ENCODE results near the gene MROH9.
"Not testable (repeated sequence)": the region's sequence is repeated elsewhere in the genome, so short reads cannot be mapped to it uniquely, and the experiment has no call there.

The MROH9 gene, protein sequence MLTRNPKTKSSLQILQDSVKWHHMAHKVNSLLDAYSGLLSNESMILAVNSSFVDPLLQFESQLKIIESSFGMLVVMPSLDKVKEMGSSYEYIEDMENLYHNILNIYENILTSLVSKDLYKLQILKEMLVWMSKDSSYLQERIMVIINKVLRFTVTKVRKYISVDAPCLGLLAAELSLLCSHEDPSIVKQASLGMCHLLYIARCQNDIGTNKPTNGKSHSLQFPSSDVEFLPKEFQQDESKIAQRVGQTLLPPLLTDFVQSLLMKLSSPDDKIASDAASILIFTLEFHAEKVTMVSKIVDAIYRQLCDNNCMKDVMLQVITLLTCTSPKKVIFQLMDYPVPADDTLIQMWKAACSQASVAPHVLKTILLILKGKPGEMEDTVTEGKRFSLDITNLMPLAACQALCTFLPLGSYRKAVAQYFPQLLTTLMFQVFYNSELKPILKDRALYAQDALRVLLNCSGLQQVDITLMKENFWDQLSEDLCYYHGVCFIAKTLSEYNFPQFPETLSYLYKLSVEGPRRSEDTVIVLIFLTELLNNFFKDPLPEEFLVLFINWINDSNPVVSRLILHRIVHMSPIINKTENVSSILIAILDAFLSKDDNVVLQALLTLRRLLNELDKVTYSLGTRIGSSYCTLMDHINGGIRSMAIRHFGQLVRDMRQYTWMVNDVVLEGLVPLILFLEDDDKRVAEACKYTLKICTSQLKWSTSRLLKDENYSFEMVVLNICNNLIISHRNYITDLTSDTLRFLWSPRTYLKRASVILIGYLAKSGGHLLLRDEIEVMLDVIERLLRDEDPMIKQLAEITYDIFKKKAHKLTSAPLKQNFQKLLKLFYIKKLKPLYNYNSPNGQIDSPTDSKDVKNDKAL

DNA sequence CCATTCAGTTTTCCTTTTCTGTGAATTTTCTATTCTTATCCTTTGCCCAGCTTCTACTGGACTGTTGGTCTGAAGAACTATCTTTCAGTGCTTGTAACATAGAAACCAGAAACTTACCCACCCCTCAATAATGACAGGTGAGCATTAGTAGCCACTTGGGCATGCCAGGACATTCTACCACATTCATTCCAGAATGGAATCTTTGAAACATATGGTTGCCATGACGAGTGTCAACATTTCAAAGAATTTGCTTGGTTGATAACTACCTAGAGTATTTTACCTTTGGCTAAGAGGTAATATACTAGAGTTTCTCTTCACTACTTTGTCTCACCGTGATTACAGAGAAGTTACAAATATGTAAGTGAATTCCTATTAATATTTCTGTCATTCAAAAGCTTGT, at the start of gene MROH9:
TSS of gene MROH9 (plus strand) at position 304 of the 400 bp plus-strand sequence. CDS start 10,023 bp downstream, outside the sequence.
- DNase-seq (ENCODE audit: low read depth): no peak

DNA sequence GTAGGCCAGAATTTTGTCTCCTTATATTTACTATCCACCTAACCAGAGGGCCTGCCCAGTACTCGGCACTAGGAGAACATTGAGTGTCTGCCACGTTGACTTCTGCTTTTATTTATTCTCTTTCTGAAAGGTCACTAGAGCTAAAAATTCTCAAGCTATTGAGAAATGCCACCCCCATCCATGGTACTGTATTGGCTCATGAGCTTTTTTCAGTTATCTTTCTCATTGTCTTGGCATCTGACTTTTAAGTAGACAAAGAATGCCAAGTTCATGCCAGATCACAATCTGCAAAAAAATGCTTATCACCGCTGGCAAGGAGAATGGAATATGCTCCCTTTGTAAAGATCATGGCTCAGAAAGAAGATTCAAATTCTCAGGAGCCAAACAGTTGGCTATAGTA, 49.8 kb upstream of the MROH9 start:
- no peak for DNase-seq (ENCODE audit: low read depth)

DNA sequence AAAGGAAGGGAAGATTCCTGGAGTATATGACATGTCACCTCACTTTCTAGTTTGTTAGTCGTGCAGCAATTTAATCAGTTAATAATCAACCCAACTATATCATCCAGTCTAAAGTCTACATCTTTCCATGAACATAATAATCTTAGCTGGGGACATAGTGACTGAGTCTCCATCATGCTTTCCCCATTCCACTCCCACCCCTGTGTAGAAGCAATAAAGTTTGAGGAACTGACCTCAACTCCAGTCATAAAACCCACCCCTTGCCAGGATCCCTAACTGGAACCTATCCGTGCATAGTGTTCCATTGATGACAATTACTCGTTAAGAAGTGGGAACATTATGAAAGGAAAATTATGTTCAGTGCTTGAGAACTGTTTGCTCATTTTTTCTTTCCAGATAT, 48.9 kb upstream of the MROH9 start:
- DNase-seq (ENCODE audit: low read depth): no peak

DNA sequence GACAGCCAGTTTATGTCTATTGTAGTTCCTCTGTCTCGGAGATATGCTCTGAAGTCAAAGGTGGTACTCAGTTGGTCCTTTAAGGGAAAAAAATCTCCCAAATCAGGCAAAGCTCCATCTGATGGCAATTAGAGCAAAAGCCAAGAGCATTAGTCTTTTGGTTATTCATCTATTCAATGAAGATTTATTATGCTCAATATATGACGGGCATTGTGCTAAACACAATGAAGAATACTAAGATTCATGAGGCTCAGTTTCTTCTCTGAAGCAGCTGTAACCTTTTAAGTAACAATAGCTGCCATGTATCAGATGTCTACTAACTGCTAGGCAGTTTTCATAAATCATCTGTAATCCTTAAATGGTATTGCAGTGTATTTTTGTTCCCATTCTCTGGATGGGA, 47.6 kb upstream of the MROH9 start:
- no peak for DNase-seq (ENCODE audit: low read depth)

DNA sequence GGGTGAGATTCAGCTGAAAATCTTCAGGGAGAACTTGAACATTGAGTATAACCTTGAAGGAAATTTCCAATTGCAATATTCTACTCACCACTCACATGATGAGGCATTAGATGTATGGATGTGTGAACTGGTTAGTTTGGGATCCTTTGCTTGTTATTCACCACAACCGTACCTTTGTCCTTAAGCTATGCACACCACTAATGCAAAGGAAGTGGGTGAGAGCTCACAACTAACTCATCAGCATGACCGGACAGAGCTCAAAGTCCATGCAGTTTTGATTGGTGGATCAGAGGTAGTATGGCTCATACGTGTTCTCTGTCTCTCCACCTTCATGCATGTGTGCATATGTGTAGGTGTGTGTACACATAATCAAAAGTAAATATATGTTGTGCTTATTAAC, 43.5 kb upstream of the MROH9 start:
- no peak for DNase-seq (ENCODE audit: low read depth)

DNA sequence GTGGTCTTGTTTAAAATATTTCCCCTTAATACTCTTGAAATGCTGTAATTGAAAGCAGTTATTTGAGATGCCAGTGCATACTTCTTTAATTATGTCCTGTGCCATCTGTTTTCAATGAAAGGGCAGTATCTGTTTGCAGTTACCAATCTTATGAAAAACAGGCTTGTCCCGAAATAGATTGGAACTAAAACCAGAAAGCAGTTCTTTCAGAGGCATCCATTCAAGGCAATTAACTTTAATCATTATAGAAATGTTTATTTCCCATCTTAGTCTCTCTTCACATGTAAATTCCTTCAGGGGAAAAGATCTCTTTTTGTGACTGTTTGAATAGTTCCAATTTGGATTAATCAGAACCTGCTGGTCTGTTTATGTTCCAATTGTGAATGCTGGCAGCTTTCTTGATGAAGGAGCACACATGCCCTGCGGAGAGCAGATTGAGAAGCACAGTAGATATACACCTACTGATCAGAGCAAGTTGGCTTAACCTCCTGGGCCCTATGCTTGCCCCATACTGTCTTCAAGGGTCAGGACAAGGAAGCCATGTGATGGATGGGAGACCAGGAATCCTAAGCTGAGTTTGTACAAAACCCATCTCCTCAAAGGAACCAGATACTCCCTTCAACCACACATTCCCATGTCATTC, 41.6 kb upstream of the MROH9 start:
- no peak for DNase-seq (ENCODE audit: low read depth)

- no peak for DNase-seq (ENCODE audit: low read depth)
These were observed 31.4 kb upstream of the MROH9 start for GRCh38 chr1:170903961-170904360.

- no peak for DNase-seq (ENCODE audit: low read depth)
These were observed 26.4 kb upstream of the MROH9 start for GRCh38 chr1:170908942-170909341.

DNA sequence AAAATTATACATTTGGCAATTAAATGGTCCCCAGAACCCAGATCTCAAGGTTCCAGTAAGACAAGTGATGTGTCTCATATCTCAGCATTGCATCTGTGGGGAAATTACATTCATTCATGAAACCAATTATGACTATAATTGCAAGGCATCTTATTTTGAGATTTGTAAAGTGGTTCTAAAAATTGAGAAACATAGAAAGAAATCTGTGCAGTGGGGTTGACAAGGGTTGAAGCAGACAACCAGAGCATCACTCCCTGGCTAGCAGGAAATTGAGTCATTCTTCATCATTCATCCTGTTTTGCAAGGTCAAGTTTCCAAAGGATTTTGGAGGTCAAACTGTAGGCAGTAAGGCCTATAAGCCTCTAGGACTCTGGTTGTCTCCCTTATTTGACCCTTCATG, 25.1 kb upstream of the MROH9 start:
- no peak for DNase-seq (ENCODE audit: low read depth)

- DNase-seq (ENCODE audit: low read depth): no peak
These were observed 18.0 kb upstream of the MROH9 start for GRCh38 chr1:170917373-170917772.

DNA sequence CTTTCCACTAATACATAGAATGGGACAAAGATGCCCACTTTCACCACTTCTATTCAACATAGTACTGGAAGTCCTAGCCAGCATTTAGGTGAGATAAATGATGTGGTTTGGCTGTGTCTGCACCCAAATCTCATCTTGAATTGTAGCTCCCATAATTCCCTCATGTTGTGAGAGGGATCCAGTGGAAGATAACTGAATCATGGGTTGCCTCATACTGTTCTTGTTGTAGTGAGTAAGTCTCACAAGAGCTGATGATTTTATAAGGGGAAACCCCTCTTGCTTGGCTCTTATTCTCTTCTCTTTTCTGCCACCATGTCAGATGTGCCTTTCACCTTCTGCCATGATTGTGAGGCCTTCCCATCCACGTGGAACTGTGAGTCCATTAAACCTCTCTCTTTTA, 10.7 kb upstream of the MROH9 start:
- DNase-seq (ENCODE audit: low read depth): not testable (repeated sequence)

- DNase-seq (ENCODE audit: low read depth): no peak
These were observed 7.1 kb upstream of the MROH9 start for GRCh38 chr1:170927955-170928840.

DNA sequence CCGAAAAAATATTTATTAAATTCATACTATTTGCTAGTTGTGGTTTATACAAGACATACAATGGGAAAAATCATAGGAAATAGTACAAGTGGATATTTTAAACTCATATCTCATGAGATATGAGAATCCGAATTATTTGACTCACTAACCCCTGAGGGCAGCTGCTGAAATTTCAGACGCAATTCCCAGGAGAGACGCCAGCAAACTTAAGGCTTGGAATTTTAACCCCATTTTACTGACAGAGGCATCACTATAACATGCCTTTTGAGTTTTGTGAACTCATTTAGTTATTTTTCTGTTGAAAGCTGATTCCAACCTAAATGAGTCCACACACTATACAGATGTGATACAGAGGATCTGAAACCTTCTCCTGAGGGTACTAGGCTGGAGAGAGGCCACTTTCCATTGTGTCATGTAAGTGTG, 5.9 kb upstream of the MROH9 start:
- no peak for DNase-seq (ENCODE audit: low read depth)

- DNase-seq (ENCODE audit: low read depth): no peak
These were observed 5.3 kb upstream of the MROH9 start for GRCh38 chr1:170929835-170930554.

DNA sequence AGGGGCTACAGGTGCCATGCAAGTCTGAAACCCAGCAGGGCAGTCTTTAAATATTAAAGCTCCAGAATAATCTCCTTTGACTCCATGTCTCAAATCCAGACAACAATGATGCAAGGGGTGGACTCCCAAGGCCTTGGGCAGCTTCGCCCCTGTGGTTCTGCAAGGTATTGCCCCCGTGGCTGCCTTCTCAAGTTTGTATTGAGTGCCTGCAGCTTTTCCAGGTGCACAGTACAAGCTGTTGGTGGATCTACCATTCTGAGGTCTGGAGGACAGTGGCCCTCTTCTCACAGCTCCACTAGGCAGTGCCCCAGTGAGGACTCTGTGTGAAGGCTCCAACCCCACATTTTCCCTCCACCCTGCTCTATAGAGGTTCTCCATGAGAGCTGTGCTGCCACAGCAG, 3.7 kb upstream of the MROH9 start:
- no peak for DNase-seq (ENCODE audit: low read depth)

- DNase-seq (ENCODE audit: low read depth): no peak
These were observed 3.1 kb upstream of the MROH9 start for GRCh38 chr1:170932236-170932635.

- no peak for DNase-seq (ENCODE audit: low read depth)
These were observed 2.9 kb downstream of the MROH9 start for GRCh38 chr1:170938281-170938680.

- DNase-seq (ENCODE audit: low read depth): no peak
These were observed 4.1 kb downstream of the MROH9 start for GRCh38 chr1:170939476-170939875.

- DNase-seq (ENCODE audit: low read depth): not testable (repeated sequence)
These were observed 16.4 kb downstream of the MROH9 start for GRCh38 chr1:170951744-170952143.

DNA sequence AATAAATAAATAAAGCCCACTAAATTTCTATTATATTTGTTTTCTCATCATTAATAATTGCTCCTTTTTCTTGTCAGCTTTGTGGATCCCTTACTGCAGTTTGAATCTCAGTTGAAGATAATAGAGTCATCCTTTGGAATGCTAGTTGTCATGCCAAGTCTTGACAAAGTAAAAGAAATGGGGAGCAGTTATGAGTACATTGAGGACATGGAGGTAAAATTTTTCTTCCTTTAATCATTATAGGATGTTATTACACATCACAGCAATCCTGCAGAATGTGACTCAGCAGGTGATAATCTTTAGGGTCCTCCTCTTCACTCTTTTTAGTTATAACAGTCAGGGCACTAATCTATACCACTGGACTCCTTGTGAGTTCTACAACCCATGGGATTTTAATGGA, 24.1 kb downstream of the MROH9 start:
- no peak for DNase-seq (ENCODE audit: low read depth)

- DNase-seq (ENCODE audit: low read depth): no peak
These were observed 29.2 kb downstream of the MROH9 start for GRCh38 chr1:170964506-170964905.
